ENCODE data around the gene ACSM4.

DNA sequence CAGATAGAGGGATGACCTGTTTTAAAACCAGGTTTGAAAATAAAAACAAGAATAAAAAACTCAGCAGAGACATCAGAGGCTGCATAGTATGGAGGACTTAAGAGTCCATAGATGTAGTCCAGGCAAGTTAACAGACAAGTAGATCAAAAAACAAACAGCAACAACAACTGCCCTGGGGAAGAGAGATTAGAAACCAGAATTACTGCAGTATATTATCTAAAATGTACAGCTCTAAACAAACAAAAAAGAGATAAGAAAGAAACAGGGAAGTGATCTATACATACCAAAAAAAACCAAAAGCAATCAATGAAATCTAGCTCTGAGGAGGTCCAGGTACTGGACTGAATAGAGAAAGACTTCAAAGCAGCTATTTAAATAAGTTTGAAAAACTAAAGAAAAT lies 48.8 kb downstream of the ACSM4 start:
- TF ChIP-seq, protein P1, sequence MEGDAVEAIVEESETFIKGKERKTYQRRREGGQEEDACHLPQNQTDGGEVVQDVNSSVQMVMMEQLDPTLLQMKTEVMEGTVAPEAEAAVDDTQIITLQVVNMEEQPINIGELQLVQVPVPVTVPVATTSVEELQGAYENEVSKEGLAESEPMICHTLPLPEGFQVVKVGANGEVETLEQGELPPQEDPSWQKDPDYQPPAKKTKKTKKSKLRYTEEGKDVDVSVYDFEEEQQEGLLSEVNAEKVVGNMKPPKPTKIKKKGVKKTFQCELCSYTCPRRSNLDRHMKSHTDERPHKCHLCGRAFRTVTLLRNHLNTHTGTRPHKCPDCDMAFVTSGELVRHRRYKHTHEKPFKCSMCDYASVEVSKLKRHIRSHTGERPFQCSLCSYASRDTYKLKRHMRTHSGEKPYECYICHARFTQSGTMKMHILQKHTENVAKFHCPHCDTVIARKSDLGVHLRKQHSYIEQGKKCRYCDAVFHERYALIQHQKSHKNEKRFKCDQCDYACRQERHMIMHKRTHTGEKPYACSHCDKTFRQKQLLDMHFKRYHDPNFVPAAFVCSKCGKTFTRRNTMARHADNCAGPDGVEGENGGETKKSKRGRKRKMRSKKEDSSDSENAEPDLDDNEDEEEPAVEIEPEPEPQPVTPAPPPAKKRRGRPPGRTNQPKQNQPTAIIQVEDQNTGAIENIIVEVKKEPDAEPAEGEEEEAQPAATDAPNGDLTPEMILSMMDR (IDR thresholded peaks at IDR 0.05; ENCODE audit: low read depth, low read length): no peak
- no peak for TF ChIP-seq EZH2phosphoT487 (IDR thresholded peaks at IDR 0.05; ENCODE audit: low read depth)
